ENCODE data around the gene CPT1A.

CPT1A gene

GRCh38 chr11:68827733-68828132 is 14.0 kb downstream of the CPT1A start:
- H3K27ac ChIP-seq, result peak overlapping the region; percentile 76; the same call in 1 of the 2 replicates
- TF ChIP-seq CTCF (conservative IDR thresholded peaks at IDR 0.05), result no peak
- TF ChIP-seq ZFX (IDR thresholded peaks at IDR 0.05), result no peak

- TF ChIP-seq ZFX (IDR thresholded peaks at IDR 0.05) (no peak), CTCF (conservative IDR thresholded peaks at IDR 0.05) (no peak)
- no peak overlapping the region for H3K27ac ChIP-seq
Measured at GRCh38 chr11:68826726-68827125, 15.0 kb downstream of the CPT1A start.

GRCh38 chr11:68825571-68825970 is 16.1 kb downstream of the CPT1A start:
- H3K27ac ChIP-seq, result no peak overlapping the region; the same call in 1 of the 2 replicates
- TF ChIP-seq ZFX (IDR thresholded peaks at IDR 0.05) (no peak), CTCF (conservative IDR thresholded peaks at IDR 0.05) (no peak)

- no peak overlapping the region for H3K27ac ChIP-seq
Measured at GRCh38 chr11:68822546-68822945, 19.2 kb downstream of the CPT1A start.

GRCh38 chr11:68821670-68822069 is 20.0 kb downstream of the CPT1A start:
- no peak overlapping the region for H3K27ac ChIP-seq
- TF ChIP-seq ZFX (IDR thresholded peaks at IDR 0.05) (no peak), CTCF (conservative IDR thresholded peaks at IDR 0.05) (no peak)

More at GRCh38 chr11:68822546-68822945, 19.2 kb downstream of the CPT1A start:
- TF ChIP-seq CTCF (conservative IDR thresholded peaks at IDR 0.05) (no peak), ZFX (IDR thresholded peaks at IDR 0.05) (no peak)

- TF ChIP-seq CTCF (conservative IDR thresholded peaks at IDR 0.05) (no peak), ZFX (IDR thresholded peaks at IDR 0.05) (no peak)
- H3K27ac ChIP-seq, result no peak overlapping the region
Measured at GRCh38 chr11:68819362-68819761, 22.4 kb downstream of the CPT1A start.

- H3K27ac ChIP-seq, result no peak overlapping the region
- TF ChIP-seq CTCF (conservative IDR thresholded peaks at IDR 0.05) (no peak), ZFX (IDR thresholded peaks at IDR 0.05) (no peak)
Measured at GRCh38 chr11:68818181-68818580, 23.5 kb downstream of the CPT1A start.

Data from C4-2B (cell line).